ENCODE results near the gene KCNQ1OT1.

KCNQ1OT1 gene

DNA sequence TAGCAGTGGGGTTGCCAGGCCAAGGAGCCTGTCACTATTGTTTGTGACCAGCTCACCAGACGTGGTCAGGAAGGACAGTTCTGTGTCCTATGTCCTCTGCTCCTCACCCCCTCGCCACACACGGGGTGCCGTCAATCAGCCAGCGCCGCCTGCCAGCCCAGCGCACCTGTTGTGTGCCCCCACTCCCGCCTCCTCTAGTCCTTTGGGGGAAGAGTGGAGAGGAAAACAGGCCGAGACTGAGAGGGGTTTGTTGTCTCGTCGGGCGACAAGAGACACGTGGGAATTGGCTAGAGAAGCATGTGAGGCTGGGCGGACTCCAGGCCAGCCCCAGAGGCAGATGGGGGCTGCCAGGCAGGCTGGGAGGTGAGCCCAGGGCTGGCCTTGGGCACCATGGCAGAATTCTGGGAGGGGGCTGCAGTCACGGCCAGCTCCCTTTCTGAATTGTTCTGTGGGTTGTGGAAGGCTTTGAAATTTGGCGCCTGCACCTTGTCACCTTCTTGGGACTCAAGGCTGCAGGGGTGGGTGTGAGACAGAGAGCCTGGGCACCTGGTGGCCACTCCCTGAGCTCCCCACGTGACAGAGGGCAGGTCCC, 3.1 kb upstream of the KCNQ1OT1 start:
- TF ChIP-seq, protein P1, sequence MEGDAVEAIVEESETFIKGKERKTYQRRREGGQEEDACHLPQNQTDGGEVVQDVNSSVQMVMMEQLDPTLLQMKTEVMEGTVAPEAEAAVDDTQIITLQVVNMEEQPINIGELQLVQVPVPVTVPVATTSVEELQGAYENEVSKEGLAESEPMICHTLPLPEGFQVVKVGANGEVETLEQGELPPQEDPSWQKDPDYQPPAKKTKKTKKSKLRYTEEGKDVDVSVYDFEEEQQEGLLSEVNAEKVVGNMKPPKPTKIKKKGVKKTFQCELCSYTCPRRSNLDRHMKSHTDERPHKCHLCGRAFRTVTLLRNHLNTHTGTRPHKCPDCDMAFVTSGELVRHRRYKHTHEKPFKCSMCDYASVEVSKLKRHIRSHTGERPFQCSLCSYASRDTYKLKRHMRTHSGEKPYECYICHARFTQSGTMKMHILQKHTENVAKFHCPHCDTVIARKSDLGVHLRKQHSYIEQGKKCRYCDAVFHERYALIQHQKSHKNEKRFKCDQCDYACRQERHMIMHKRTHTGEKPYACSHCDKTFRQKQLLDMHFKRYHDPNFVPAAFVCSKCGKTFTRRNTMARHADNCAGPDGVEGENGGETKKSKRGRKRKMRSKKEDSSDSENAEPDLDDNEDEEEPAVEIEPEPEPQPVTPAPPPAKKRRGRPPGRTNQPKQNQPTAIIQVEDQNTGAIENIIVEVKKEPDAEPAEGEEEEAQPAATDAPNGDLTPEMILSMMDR (IDR thresholded peaks at IDR 0.05; ENCODE audit: low read depth, low read length, missing control alignments), result no peak
- no peak overlapping the region for H3K4me3 ChIP-seq (ENCODE audit: low read depth, low read length)
- in situ Hi-C loops (cut with HindIII; ENCODE audit: low sequenced_read_pairs), result no loop called here
- no peak for DNase-seq (ENCODE audit: low read depth)

- no peak overlapping the region for H3K4me3 ChIP-seq (ENCODE audit: low read depth, low read length)
- in situ Hi-C loops (cut with HindIII; ENCODE audit: low sequenced_read_pairs), result no loop called here
- TF ChIP-seq, protein P1 (IDR thresholded peaks at IDR 0.05; ENCODE audit: low read depth, low read length, missing control alignments), result no peak
- DNase-seq (ENCODE audit: low read depth), result no peak
Observed at GRCh38 chr11:2701898-2702434, 2.2 kb upstream of the KCNQ1OT1 start.

GRCh38 chr11:2701230-2701629, 1.4 kb upstream of the KCNQ1OT1 start:
- no peak for DNase-seq (ENCODE audit: low read depth)
- in situ Hi-C loops (cut with HindIII; ENCODE audit: low sequenced_read_pairs), result no loop called here
- TF ChIP-seq, protein P1 (IDR thresholded peaks at IDR 0.05; ENCODE audit: low read depth, low read length, missing control alignments), result no peak
- H3K4me3 ChIP-seq (ENCODE audit: low read depth, low read length), result no peak overlapping the region

DNA sequence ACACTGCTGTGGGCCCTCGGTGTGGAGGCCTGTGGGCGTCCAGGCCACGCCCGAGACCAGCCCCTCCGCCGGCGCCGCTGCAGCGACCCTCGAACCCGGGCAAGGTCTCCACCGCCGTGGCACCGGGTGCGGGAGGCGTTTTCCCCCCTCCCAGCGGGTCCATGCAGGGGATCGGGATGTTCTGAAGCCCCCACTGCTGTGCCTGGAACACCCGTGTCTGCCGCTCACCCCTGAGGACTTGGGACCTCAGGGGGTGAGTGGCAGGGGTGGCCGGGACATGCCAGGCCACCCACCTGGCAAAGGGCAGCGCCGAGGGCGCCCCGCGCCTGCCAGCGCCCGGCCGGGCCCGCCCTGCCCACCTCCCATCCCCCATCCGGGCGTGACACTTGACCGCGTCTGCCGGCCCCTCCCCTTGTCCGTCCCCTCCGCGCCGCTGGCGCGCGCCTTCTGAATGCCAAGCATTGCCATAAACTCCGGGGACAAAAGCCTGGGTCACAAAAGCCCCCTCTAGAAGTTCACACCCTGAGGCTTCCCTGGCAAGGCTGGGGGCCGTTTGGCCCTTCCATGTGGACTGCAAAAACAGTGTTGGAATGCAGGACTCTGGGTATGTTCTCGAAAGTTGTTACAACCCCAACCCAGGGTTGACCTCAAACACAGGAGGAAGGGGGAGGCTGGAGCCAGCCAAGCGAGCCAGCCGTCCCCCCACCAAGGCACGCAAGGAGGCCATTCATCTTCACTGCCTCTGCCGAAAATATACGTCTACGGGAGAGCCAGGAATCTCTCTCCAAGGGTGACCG, 819 bp upstream of the KCNQ1OT1 start:
- H3K4me3 ChIP-seq (ENCODE audit: low read depth, low read length), result peak overlapping the region; percentile 81
- DNase-seq (ENCODE audit: low read depth), result no peak
- in situ Hi-C loops (cut with HindIII; ENCODE audit: low sequenced_read_pairs), result no loop called here
- TF ChIP-seq, protein P1 (IDR thresholded peaks at IDR 0.05; ENCODE audit: low read depth, low read length, missing control alignments), result no peak

DNA sequence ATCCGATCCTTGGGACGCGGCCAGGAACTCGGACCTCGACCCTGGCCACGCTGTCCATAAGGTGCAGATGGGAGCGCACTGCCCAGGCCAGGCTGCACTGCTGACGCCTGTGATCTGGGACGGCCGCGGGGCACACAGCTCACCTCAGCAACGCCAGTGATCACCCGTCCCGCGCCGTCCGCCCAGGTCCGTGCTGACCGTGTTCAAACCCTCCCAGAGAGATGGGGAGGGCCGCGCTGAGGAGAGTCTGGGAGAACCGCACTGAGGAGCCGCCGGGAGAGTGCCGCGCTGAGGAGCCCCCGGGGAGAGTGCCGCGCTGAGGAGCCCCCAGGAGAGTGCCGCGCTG, 636 bp downstream of the KCNQ1OT1 start:
- in situ Hi-C loops (cut with HindIII; ENCODE audit: low sequenced_read_pairs), result no loop called here
- H3K4me3 ChIP-seq (ENCODE audit: low read depth, low read length), result peak overlapping the region; percentile 81
- no peak for DNase-seq (ENCODE audit: low read depth)
- TF ChIP-seq, protein P1 (IDR thresholded peaks at IDR 0.05; ENCODE audit: low read depth, low read length, missing control alignments), result no peak

DNA sequence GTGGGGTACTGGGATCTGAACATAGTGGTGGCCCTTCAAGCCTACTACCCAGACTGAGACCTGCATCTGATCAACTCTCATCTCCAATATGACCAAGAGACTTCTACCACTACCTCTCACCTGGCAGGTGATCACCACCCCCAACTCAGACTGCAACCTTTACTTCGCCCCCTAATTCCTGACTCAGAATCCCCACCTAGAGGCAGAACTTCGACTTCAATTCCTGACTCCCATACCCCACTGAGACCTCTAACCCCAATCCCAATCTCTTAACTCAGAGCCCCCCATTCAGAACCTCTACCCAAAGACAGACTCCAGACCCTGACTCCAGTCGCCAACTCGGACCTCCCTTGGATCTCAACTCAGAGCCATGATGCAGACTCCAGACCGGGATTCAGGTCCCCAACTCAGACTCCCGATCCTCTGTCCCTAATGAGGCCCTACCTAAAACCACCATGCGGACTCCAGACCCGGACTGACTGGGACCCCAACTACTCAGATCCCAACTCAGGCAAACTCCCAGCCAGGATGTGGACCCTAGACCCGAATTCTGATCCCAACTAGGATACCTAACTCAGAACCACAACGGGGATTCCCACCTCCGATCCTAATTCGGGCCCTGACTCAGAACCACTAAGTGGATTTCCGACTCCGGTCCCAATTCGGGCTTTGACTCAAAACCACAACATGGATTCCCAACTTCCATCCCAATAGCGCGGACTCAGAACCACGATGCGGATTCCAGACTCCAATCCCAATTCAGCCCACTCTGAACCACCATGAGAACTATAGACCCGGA, 1.2 kb downstream of the KCNQ1OT1 start:
- no peak for DNase-seq (ENCODE audit: low read depth)
- TF ChIP-seq, protein P1 (IDR thresholded peaks at IDR 0.05; ENCODE audit: low read depth, low read length, missing control alignments), result no peak
- peak overlapping the region; percentile 81 for H3K4me3 ChIP-seq (ENCODE audit: low read depth, low read length)
- in situ Hi-C loops (cut with HindIII; ENCODE audit: low sequenced_read_pairs), result no loop called here
